Mucosa of descending colon (tissue), 3 donors: ENCODE measurements around the gene SEL1L3. TPM values are rescaled to one million over a fixed set of nuclear protein-coding genes. Genes with fewer than 3 reads are reported as not detected.

Experiments used
- ATAC-seq: fragments of 200-7000 bp; cut with Tn5 transposase; one replicate; pipeline ENCODE4 v1.9.1; 2020; ENCODE audit warnings: mild to moderate bottlenecking, moderate library complexity
- DNase-seq, 3 donors: peaks; one replicate each; pipeline ENCODE4 v3.0.0-alpha.2; 2020
- H3K36me3 ChIP-seq: fragments of 200-600 bp; one replicate; pipeline ENCODE4 v1.8.0; 2021; ENCODE audit warnings: low read depth, mild to moderate bottlenecking
- H3K4me1 ChIP-seq: fragments of 200-600 bp; one replicate; pipeline ENCODE4 v1.8.0; 2021; ENCODE audit warnings: low read depth, mild to moderate bottlenecking
- H3K4me3 ChIP-seq: fragments of 200-600 bp; one replicate; pipeline ENCODE4 v1.8.0; 2021; ENCODE audit warnings: mild to moderate bottlenecking
- H3K9me3 ChIP-seq: fragments of 200-600 bp; one replicate; pipeline ENCODE4 v1.8.0; 2021; ENCODE audit warnings: mild to moderate bottlenecking
- intact Hi-C, 2 donors: fragments of 100-400 bp; cut with DNase I in 1 of 2; cut with micrococcal nuclease in 1 of 2; formaldehyde crosslinking; loops; one replicate each; pipeline versions ENCODE4 v1.11.0 to v1.11.1; 2022; cut with DNase I, micrococcal nuclease
- total RNA-seq, 3 donors: library from RNA; stranded (reverse); fragmentation: NEBNext Ultra II Directional in 2 of 3; extraction: Animal tissue kit (Norgen Biotek cat#: 25700) in 2 of 3; gene quantifications; one replicate each; pipeline versions ENCODE4 v1.2.1 to v1.2.4, GENCODE V29; 2021 to 2023
- TF ChIP-seq, protein P1 (sequence below): fragments of 200-600 bp; IDR thresholded peaks from one replicate; pipeline ENCODE4 v1.8.0; 2022; ENCODE audit warnings: antibody characterized with exemption, mild to moderate bottlenecking
- donor health status: DM: no; HTN: no; CAD: no; lungs with moderate emphysema.
- donor health status: DM: no; HTN: no; CAD: no.
- donor health status: DM: no; HTN: yes; CAD: no.

Gene SEL1L3
- total RNA-seq, 3 donors from 2014 or later: 51.7 to 104 (median 98.3) TPM

- H3K36me3 ChIP-seq: no peaks in the 10 kb centered on the region
- H3K9me3 ChIP-seq: no peaks in the 10 kb centered on the region
- DNase-seq: no peak
- intact Hi-C loops: no loop called here
- no peak overlapping the region for H3K4me3 ChIP-seq
- no peaks in the 10 kb centered on the region for H3K4me1 ChIP-seq
- no peak for ATAC-seq
- TF ChIP-seq, protein P1, sequence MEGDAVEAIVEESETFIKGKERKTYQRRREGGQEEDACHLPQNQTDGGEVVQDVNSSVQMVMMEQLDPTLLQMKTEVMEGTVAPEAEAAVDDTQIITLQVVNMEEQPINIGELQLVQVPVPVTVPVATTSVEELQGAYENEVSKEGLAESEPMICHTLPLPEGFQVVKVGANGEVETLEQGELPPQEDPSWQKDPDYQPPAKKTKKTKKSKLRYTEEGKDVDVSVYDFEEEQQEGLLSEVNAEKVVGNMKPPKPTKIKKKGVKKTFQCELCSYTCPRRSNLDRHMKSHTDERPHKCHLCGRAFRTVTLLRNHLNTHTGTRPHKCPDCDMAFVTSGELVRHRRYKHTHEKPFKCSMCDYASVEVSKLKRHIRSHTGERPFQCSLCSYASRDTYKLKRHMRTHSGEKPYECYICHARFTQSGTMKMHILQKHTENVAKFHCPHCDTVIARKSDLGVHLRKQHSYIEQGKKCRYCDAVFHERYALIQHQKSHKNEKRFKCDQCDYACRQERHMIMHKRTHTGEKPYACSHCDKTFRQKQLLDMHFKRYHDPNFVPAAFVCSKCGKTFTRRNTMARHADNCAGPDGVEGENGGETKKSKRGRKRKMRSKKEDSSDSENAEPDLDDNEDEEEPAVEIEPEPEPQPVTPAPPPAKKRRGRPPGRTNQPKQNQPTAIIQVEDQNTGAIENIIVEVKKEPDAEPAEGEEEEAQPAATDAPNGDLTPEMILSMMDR: no peak
These were observed 34.9 kb downstream of the SEL1L3 start for GRCh38 chr4:25827897-25828296.

- Histone ChIP-seq H3K4me1 (no peaks in the 10 kb centered on the region), H3K36me3 (no peaks in the 10 kb centered on the region), H3K4me3 (no peak overlapping the region), H3K9me3 (no peaks in the 10 kb centered on the region)
- DNase-seq (no peak), ATAC-seq (no peak)
- intact Hi-C loops: no loop called here
- TF ChIP-seq, protein P1: no peak
These were observed 35.4 kb downstream of the SEL1L3 start for GRCh38 chr4:25827373-25827772.

GRCh38 chr4:25826074-25826752, 36.6 kb downstream of the SEL1L3 start:
- H3K9me3 ChIP-seq: no peaks in the 10 kb centered on the region
- TF ChIP-seq, protein P1: no peak
- ATAC-seq: no peak
- intact Hi-C loops: no loop called here
- H3K36me3 ChIP-seq: no peaks in the 10 kb centered on the region
- H3K4me1 ChIP-seq: no peaks in the 10 kb centered on the region
- H3K4me3 ChIP-seq: no peak overlapping the region
- DNase-seq: no peak

DNA sequence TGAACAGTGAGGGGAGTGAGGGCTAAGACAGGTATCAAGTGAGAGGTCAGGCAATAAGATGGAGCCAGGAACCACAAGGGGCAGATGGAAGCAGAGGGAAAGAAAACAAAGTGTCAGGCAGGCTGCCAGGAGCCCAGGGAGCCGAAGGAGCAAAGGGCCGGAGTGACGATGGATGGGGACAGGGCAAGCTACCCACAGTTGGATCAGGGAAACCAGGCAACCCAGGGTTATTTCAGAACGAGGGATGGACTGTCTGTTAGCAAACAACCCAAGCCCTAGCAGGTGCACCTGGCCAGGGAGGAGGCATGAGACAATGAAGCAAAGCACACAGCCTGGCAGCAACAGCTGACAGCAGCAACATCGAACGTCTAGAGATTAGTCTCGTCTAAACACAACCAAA, 39.2 kb downstream of the SEL1L3 start:
- intact Hi-C loops: no loop called here
- no peaks in the 10 kb centered on the region for H3K4me1 ChIP-seq
- TF ChIP-seq, protein P1: no peak
- no peaks in the 10 kb centered on the region for H3K9me3 ChIP-seq
- ATAC-seq (no peak), DNase-seq (no peak)
- no peaks in the 10 kb centered on the region for H3K36me3 ChIP-seq
- no peak overlapping the region for H3K4me3 ChIP-seq

DNA sequence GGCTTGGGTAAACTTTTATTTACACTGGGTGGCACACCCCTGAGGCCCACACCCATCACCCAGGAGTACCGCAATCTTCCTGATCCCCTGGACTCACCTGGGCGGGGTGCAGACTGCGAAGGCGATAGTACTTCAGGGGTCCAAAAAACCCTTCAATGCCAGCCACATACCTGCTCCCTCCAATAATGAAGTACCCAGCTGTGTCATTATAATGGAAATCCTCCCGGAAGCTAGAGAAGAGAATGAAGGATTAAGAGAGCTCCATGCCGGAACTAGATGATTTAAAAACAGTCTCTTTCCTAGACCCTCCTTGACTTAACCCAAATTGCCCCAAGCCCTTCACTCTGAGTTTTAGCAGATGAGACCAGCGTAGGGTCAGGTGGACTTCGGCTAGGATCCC, 40.9 kb downstream of the SEL1L3 start:
- Histone ChIP-seq H3K4me1 (no peaks in the 10 kb centered on the region), H3K4me3 (no peak overlapping the region), H3K9me3 (no peaks in the 10 kb centered on the region), H3K36me3 (no peaks in the 10 kb centered on the region)
- TF ChIP-seq, protein P1: no peak
- no peak for ATAC-seq
- intact Hi-C loops: no loop called here
- no peak for DNase-seq

DNA sequence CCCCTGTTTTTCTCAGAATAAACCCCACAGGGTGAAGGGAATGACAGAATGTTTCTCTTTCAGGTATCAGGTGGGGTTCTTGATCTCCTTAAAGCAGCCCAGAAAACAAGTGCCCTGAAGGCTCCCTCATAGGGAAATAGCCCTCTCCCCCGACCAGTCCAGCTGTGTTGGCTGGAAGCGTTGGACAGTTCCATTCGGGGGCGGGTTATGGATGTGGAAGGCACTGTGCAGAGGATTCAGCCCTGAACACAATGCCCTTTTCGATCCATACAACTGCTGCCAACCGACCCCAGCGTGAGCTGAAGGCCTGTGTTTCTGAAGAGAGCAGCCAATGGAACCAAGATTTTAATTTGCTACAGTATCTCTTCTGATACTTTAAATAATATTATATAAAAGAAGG, 41.5 kb downstream of the SEL1L3 start:
- intact Hi-C loops: no loop called here
- no peak for DNase-seq
- TF ChIP-seq, protein P1: no peak
- no peak for ATAC-seq
- no peaks in the 10 kb centered on the region for H3K9me3 ChIP-seq
- H3K36me3 ChIP-seq: no peaks in the 10 kb centered on the region
- no peak overlapping the region for H3K4me3 ChIP-seq
- no peaks in the 10 kb centered on the region for H3K4me1 ChIP-seq
